Mononuclear cell (primary cell): ENCODE measurements around the gene DPM2. TPM values are rescaled to one million over a fixed set of nuclear protein-coding genes. Genes with fewer than 3 reads are reported as not detected.
A peak's percentile ranks its signal among the peaks of the same experiment; 100 is the strongest.

Experiments used
- H3K27me3 ChIP-seq: 2 replicates; pipeline ENCODE4 v1.6.0; 2011; ENCODE audit warnings: low read length, control low read depth; ENCODE audit not compliant: insufficient read depth
- H3K4me1 ChIP-seq: 2 replicates; pipeline ENCODE4 v1.5.1; 2011; ENCODE audit warnings: mild to moderate bottlenecking, low read length, control low read depth; ENCODE audit not compliant: insufficient read depth
- H3K4me3 ChIP-seq: 2 replicates; pipeline ENCODE4 v1.5.1; 2011; ENCODE audit warnings: mild to moderate bottlenecking, low read length, moderate library complexity
- H3K9me3 ChIP-seq: 2 replicates; pipeline ENCODE4 v1.5.1; 2011; ENCODE audit warnings: low read depth, mild to moderate bottlenecking, control low read depth, low read length
- total RNA-seq: library from RNA; depleted of rRNA; stranded (reverse); fragments of >200 nt; gene quantifications from one replicate; pipeline ENCODE4 v1.2.3, GENCODE V29; 2012

DPM2 gene
- total RNA-seq, 1 donor: 12.7 TPM

DNA sequence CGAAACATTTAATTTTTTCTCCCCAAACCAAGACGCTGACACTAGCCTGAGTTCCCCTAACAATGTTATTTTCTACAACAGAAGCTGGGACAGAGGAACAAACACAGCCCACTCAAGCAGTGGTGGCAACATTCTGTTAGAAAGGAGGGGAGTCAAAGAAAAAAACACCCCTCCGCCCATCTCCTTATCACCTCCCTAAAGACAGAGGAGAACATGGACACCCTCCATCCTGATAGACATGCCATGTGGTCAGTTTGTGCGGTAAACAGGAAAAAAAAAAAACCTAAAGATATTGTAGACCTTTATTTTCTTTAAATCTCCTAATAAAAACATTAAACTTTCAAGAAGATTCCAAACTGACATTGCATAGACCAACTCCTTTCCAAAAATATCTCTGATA lies 2.9 kb upstream of the DPM2 start:
- Histone ChIP-seq H3K9me3 (no peaks in the 10 kb centered on the region), H3K4me1 (peaks cover 37% of the 10 kb centered on the region), H3K4me3 (no peak overlapping the region), H3K27me3 (no peaks in the 10 kb centered on the region)

DNA sequence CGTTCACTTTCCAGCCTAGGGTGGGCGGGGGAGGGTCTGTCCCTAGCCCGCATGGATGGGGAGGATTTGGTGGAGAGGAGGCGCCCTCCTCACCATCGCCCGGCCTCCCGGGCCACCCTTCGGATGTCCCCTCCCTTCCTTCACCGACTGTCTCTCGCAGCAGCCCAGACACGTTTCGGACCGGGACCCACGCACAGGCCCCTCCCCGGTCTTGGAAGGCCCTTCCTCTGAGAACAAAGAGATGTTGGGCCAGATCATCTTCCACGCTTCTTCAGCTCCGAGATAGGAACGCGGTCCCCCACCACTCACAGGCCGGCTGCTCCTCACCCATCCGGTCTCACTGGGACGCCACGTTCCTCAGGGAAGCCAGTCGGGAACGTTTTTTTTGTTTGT lies 640 bp upstream of the DPM2 start:
- H3K4me3 ChIP-seq: no peak overlapping the region
- H3K4me1 ChIP-seq: peaks cover 33% of the 10 kb centered on the region
- H3K27me3 ChIP-seq: no peaks in the 10 kb centered on the region
- no peaks in the 10 kb centered on the region for H3K9me3 ChIP-seq

- Histone ChIP-seq H3K27me3 (no peaks in the 10 kb centered on the region), H3K4me3 (peak overlapping the region; percentile 61), H3K4me1 (peaks cover 30% of the 10 kb centered on the region), H3K9me3 (no peaks in the 10 kb centered on the region)
Measured at GRCh38 chr9:127937056-127937387, 632 bp downstream of the DPM2 start.

DNA sequence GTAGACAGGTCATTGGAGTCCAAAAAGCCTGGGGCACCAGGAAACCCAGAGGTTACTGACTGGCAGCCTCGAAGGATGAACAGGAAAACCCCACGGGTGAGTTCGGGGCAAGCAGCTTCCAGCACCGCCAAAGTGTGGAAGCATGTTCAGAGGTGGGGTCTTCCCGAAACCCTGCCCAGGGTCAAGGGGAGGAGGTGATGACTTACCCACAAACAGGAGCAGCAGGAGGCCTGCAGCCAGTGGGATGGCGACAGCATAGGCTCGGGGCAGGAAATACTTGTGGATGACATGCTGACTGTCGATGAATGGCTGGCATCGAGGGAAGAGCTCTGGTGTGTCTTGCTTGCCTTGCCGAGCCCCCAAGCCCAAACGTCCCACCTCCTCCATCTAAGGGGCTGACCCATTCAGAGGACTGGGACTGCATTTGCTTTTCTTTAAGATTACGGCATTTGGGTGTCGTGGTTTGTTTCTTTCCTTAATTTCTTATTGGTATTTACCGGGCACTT lies 1.3 kb downstream of the DPM2 start:
- H3K4me1 ChIP-seq: peaks cover 32% of the 10 kb centered on the region
- no peaks in the 10 kb centered on the region for H3K27me3 ChIP-seq
- no peak overlapping the region for H3K4me3 ChIP-seq
- H3K9me3 ChIP-seq: no peaks in the 10 kb centered on the region

- no peaks in the 10 kb centered on the region for H3K9me3 ChIP-seq
- peaks cover 38% of the 10 kb centered on the region for H3K4me1 ChIP-seq
- H3K4me3 ChIP-seq: no peak overlapping the region
- H3K27me3 ChIP-seq: no peaks in the 10 kb centered on the region
Measured at GRCh38 chr9:127935765-127936221, 1.9 kb downstream of the DPM2 start.

GRCh38 chr9:127934986-127935385 lies 2.7 kb downstream of the DPM2 start:
- Histone ChIP-seq H3K27me3 (peaks cover 3% of the 10 kb centered on the region), H3K4me1 (peaks cover 46% of the 10 kb centered on the region), H3K4me3 (no peak overlapping the region), H3K9me3 (no peaks in the 10 kb centered on the region)

- Histone ChIP-seq H3K27me3 (peaks cover 10% of the 10 kb centered on the region), H3K4me1 (peaks cover 47% of the 10 kb centered on the region)
Measured at GRCh38 chr9:127934248-127934647, 3.4 kb downstream of the DPM2 start.

GRCh38 chr9:127931092-127931881 lies 6.4 kb downstream of the DPM2 start:
- Histone ChIP-seq H3K27me3 (peaks cover 34% of the 10 kb centered on the region), H3K4me3 (peak overlapping the region; percentile 33), H3K9me3 (no peaks in the 10 kb centered on the region), H3K4me1 (peaks cover 46% of the 10 kb centered on the region)

More at GRCh38 chr9:127934248-127934647, 3.4 kb downstream of the DPM2 start:
- Histone ChIP-seq H3K4me3 (no peak overlapping the region), H3K9me3 (no peaks in the 10 kb centered on the region)

GRCh38 chr9:127930231-127931091 lies 7.2 kb downstream of the DPM2 start, which contains the start of gene PIP5KL1:
TSS of gene PIP5KL1 (minus strand) at chr9:127930777. CDS start at chr9:127930752, 25 bp downstream.
- Histone ChIP-seq H3K4me1 (peaks cover 37% of the 10 kb centered on the region), H3K4me3 (peak within 1 kb of the TSS; percentile 33), H3K27me3 (peaks cover 40% of the 10 kb centered on the region), H3K9me3 (no peaks in the 10 kb centered on the region)

DNA sequence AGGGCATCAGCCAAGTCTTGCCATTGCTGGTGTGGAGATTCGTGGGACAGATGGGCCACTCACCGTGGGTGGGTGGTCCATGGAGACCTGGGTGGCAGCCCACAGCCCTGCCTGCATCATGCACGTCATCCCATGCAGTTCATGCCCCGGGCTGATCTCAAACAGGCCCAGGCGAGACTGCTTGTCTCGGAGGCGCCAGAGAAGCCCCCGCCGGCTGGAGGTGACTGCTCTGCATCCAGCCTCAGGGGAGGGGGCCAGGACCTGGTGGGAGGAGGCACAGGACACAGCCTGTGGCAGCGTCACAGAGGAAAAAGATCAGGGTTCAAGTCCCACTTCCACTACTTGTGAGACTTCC lies 8.1 kb downstream of the DPM2 start:
- Histone ChIP-seq H3K4me1 (peaks cover 33% of the 10 kb centered on the region), H3K4me3 (no peak overlapping the region), H3K27me3 (peaks cover 40% of the 10 kb centered on the region), H3K9me3 (no peaks in the 10 kb centered on the region)

- Histone ChIP-seq H3K9me3 (no peaks in the 10 kb centered on the region), H3K4me1 (peaks cover 33% of the 10 kb centered on the region), H3K27me3 (peaks cover 40% of the 10 kb centered on the region), H3K4me3 (no peak overlapping the region)
Measured at GRCh38 chr9:127928676-127929624, 8.7 kb downstream of the DPM2 start.

DNA sequence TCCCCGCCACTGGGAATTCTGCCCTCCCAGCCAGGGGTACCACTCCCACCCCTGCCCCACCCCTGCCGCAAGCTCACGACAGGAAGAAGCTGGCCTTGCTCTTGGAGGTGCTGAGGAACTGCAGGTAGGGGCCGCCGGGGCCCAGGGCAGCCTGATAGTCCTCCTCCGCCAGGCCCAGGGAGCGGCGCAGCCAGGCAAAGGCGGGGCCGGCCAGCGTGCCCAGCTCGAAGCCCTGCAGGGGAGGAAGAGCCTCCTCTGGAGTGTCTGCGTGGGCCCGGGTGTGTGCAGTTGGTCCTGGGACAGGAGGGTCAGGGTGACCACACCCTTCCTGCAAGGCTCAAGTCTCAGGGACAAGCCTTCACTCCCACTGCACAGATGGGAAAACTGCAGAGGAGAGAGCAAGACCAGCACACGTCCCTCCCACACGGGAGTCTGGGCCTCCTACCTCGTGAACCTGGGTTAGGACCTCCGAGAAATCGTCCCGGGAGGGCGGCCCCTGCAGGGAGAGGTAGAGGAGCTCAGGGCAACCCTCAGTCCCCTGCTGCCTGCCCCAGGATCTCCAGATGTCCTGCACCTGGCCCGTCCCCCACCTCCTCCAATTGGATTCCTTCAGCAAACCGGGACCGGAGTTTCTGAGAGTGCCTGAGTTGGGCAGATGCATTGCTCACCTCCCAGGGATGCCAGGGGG lies 9.5 kb downstream of the DPM2 start:
- H3K27me3 ChIP-seq: peaks cover 40% of the 10 kb centered on the region
- H3K4me1 ChIP-seq: peaks cover 33% of the 10 kb centered on the region
- H3K9me3 ChIP-seq: no peaks in the 10 kb centered on the region
- H3K4me3 ChIP-seq: no peak overlapping the region

- peaks cover 33% of the 10 kb centered on the region for H3K4me1 ChIP-seq
- no peaks in the 10 kb centered on the region for H3K9me3 ChIP-seq
- H3K27me3 ChIP-seq: peaks cover 40% of the 10 kb centered on the region
- H3K4me3 ChIP-seq: no peak overlapping the region
Measured at GRCh38 chr9:127927201-127927987, 10.3 kb downstream of the DPM2 start.
